Middle frontal gyrus (tissue), 1 donor: Measurements from ENCODE around the gene ITPRIPL1.
A peak's percentile ranks its signal among the peaks of the same experiment; 100 is the strongest.

ENCODE experiments used
- DNase-seq: peaks from one replicate; pipeline ENCODE4 v3.0.0-alpha.2; 2015; ENCODE audit warnings: low spot score; ENCODE audit errors: extremely low spot score

ITPRIPL1 gene

GRCh38 chr2:96356889-96357288 lies 31.8 kb downstream of the ITPRIPL1 start:
- no peak for DNase-seq

- DNase-seq = peak; percentile 62
Measured at GRCh38 chr2:96359310-96359709, 34.2 kb downstream of the ITPRIPL1 start.

- no peak for DNase-seq
Measured at GRCh38 chr2:96359866-96360265, 34.7 kb downstream of the ITPRIPL1 start.

DNA sequence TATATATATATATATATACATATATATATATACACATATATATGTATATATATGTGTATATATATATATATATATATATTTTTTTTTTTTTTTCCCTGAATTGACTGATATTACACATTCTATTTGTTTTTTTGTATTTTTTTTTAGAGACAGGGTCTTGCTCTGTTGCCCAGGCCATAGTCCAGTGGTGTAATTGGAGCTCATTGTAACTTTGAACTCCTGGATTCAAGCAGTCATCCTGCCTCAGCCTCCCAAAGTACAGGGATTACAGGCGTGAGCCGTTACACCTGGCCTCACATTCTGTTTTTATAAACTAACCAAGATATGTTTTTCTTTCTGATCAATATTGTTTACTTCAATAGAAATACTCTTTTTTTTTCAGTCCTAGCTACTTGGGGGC lies 36.6 kb downstream of the ITPRIPL1 start:
- no peak for DNase-seq

GRCh38 chr2:96369186-96369585 lies 44.1 kb downstream of the ITPRIPL1 start:
- DNase-seq = no peak

DNA sequence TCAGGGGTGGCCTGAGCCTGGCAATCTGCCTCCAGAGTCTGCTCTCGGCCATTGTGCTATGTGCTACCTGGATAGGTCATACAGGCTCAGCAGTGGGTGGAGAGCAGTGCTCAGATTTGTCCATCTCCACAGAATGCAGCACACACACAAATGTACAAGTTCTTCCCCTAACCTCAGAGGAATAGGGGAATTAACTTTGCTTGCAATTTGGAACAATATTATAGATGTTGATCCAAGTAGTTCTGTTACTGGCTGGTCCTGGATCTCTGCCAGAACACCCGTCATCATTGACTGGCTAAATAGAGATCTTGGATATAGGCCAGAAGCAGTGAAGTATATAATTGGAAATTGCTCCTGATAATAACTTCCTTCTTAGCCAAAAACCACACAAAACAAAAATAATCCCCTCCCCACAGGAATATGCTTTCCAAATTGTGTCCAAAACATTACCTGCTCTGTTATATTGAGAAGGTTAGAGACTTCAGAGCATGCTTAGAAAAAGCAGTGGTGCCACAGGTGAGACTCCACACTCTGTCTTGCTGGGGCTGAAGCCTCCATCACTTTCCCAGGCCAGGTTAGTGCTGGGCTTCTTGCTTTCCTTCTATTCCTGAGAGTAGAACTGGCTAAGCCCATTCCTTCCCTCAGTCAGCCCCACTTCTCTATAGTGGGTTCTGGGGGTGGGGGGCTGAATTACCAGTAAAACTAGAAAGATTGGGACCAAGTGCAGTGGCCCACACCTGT lies 49.3 kb downstream of the ITPRIPL1 start:
- no peak for DNase-seq
